K562 (cell line): ENCODE measurements around the gene EGR4. TPM values are rescaled to one million over a fixed set of nuclear protein-coding genes. Genes with fewer than 3 reads are reported as not detected.

Experiments used
- ATAC-seq: fragments of 200-7000 bp; cut with Tn5 transposase; 3 replicates; pipeline ENCODE4 v1.9.1; 2020; ENCODE audit warnings: moderate library complexity
- BruUV-seq: library from RNA; stranded (reverse); fragments of 400-500 nt; replicated peaks from 2 replicates; lab custom pipeline; 2021; lab: Mats Ljungman, UMichigan
- CTCF ChIA-PET: fragments of 300-600 bp; formaldehyde crosslinking; extraction: SDS; loops from one replicate; lab custom pipeline; 2021; ENCODE audit warnings: low intra/inter-chr PET ratio; lab: Yijun Ruan, JAX
- POLR2A ChIA-PET: fragments of 300-600, 350-650 bp; sonication (Branson Sonifier 250); formaldehyde crosslinking; extraction: SDS; loops from one replicate; lab custom pipeline; 2021; ENCODE audit warnings: antibody characterized with exemption, inconsistent platforms; lab: Yijun Ruan, JAX
- DNase-seq, 4 experiments: peaks; one replicate each; pipeline versions ENCODE4 v3.0.0 to v3.0.0-alpha.2; 2011 to 2018; ENCODE audit warnings: low spot score in 3 of 4, mixed read lengths in 3 of 4; ENCODE audit errors: extremely low read depth in 1 of 4
- FAIRE-seq: peaks from 2 replicates; lab custom pipeline; 2011; peaks lifted over from hg19 to GRCh38; lab: Jason Lieb, UNC
- H2AFZ ChIP-seq: 2 replicates; pipeline ENCODE4 v1.6.0; 2011; ENCODE audit warnings: low read depth, low read length, control low read depth, inconsistent platforms
- H3K27ac ChIP-seq: fragments of 200-600 bp; 3 replicates; pipeline ENCODE4 v1.8.0; 2011; ENCODE audit warnings: low read depth, mild to moderate bottlenecking, control low read depth, inconsistent platforms, low read length, moderate library complexity, mixed read lengths; ENCODE audit errors: extremely low read depth
- H3K27me3 ChIP-seq, 2 experiments: fragments of 300-600 bp in 1 of 2; 2 replicates in 1 of 2; 3 replicates in 1 of 2; pipeline versions ENCODE4 v1.6.0 to v1.8.0; 2011; ENCODE audit warnings: inconsistent platforms in 2 of 2, low read length in 2 of 2, mild to moderate bottlenecking in 1 of 2, mixed read lengths in 1 of 2, moderate library complexity in 1 of 2; ENCODE audit not compliant: control insufficient read depth in 2 of 2, insufficient read depth in 2 of 2
- H3K36me3 ChIP-seq: fragments of 300-600 bp; 3 replicates; pipeline ENCODE4 v1.8.0; 2011; ENCODE audit warnings: mild to moderate bottlenecking, low read length, inconsistent platforms; ENCODE audit not compliant: control insufficient read depth, insufficient read depth
- H3K4me1 ChIP-seq, 2 experiments: fragments of 200-600 bp in 1 of 2; replicated peaks in 1 of 2; 2 replicates in 1 of 2; 3 replicates in 1 of 2; pipeline versions ENCODE4 v1.5.1 to v1.8.0; 2011; ENCODE audit warnings: inconsistent platforms in 2 of 2, low read length in 2 of 2, mild to moderate bottlenecking in 1 of 2, mixed read lengths in 1 of 2, moderate library complexity in 1 of 2; ENCODE audit not compliant: control insufficient read depth in 2 of 2, insufficient read depth in 2 of 2
- H3K4me2 ChIP-seq: 2 replicates; pipeline ENCODE4 v1.6.1; 2011; ENCODE audit warnings: low read length, control low read depth, inconsistent platforms, mixed read lengths; ENCODE audit not compliant: insufficient read depth
- H3K4me3 ChIP-seq: fragments of 200-600 bp; sonication (generic), shearing (Covaris generic); 2 replicates; pipeline ENCODE4 v1.5.1; 2016; ENCODE audit warnings: control low read depth, inconsistent platforms
- H3K79me2 ChIP-seq: fragments of 200-600 bp; 3 replicates; pipeline ENCODE4 v1.8.0; 2011; ENCODE audit warnings: low read length, inconsistent platforms; ENCODE audit not compliant: control insufficient read depth, insufficient read depth
- H3K9ac ChIP-seq, 2 experiments: 2 replicates each; pipeline versions ENCODE4 v1.6.0 to v1.6.1; 2011; ENCODE audit warnings: low read depth in 2 of 2, low read length in 2 of 2, control low read depth in 1 of 2, inconsistent platforms in 1 of 2, mild to moderate bottlenecking in 1 of 2, mixed read lengths in 1 of 2; ENCODE audit not compliant: insufficient read depth in 1 of 2
- H3K9me1 ChIP-seq: one replicate; pipeline ENCODE4 v1.6.0; 2011; ENCODE audit warnings: inconsistent platforms, mild to moderate bottlenecking, low read length, moderate library complexity; ENCODE audit not compliant: control insufficient read depth, insufficient read depth
- H3K9me3 ChIP-seq: replicated peaks from 2 replicates; pipeline ENCODE4 v1.5.1; 2011; ENCODE audit warnings: low read depth, low read length, inconsistent platforms; ENCODE audit not compliant: control insufficient read depth, insufficient read depth
- H4K20me1 ChIP-seq: replicated peaks from 2 replicates; pipeline ENCODE4 v1.6.1; 2011; ENCODE audit warnings: low read length, inconsistent platforms, mixed read lengths; ENCODE audit not compliant: control insufficient read depth, insufficient read depth
- ATF4 ChIP-seq: fragments of 450-650 bp; formaldehyde crosslinking; IDR thresholded peaks from 2 replicates; pipeline ENCODE4 v1.4.0; 2022; ENCODE audit warnings: mild to moderate bottlenecking, moderate library complexity
- EHMT2 ChIP-seq: fragments of 450-650 bp; IDR thresholded peaks from 2 replicates; pipeline ENCODE4 v1.6.1; 2018; ENCODE audit warnings: antibody characterized with exemption
- HDGF ChIP-seq: fragments of 450-650 bp; IDR thresholded peaks from 2 replicates; pipeline ENCODE4 v1.6.1; 2016
- MBD1 ChIP-seq: fragments of 250-450 bp; sonication (Bioruptor Pico); IDR thresholded peaks from 2 replicates; pipeline ENCODE4 v1.8.0; 2022; ENCODE audit warnings: inconsistent platforms
- MIER1 ChIP-seq: fragments of 450-650 bp; IDR thresholded peaks from 2 replicates; pipeline ENCODE4 v1.6.1; 2016; ENCODE audit warnings: antibody characterized with exemption, mild to moderate bottlenecking, low read depth
- NCOA2 ChIP-seq, 2 experiments: fragments of 450-650 bp; IDR thresholded peaks; 2 replicates each; pipeline ENCODE4 v1.6.1; 2018; ENCODE audit warnings: mild to moderate bottlenecking in 2 of 2, moderate library complexity in 1 of 2; ENCODE audit not compliant: partially characterized antibody in 2 of 2
- PTTG1 ChIP-seq: fragments of 450-650 bp; IDR thresholded peaks from 2 replicates; pipeline ENCODE4 v1.6.1; 2016; ENCODE audit warnings: low read depth, mild to moderate bottlenecking, missing genetic modification characterization, missing compliant biosample characterization
- REST ChIP-seq, 2 experiments: fragments of 450-650 bp; formaldehyde crosslinking in 1 of 2; IDR thresholded peaks; 2 replicates each; pipeline versions ENCODE4 v1.4.0 to v1.6.1; 2014 to 2020; ENCODE audit warnings: mild to moderate bottlenecking in 2 of 2, borderline replicate concordance in 1 of 2, low read depth in 1 of 2
- VEZF1 ChIP-seq: fragments of 200-800 bp; sonication (Bioruptor generic); IDR thresholded peaks from 2 replicates; pipeline ENCODE4 v1.6.1; 2017; ENCODE audit warnings: missing genetic modification characterization, missing compliant biosample characterization
- ZNF316 ChIP-seq: fragments of 450-650 bp; IDR thresholded peaks from 2 replicates; pipeline ENCODE4 v1.6.1; 2016
- WGBS: fragments of 100-300 bp; shearing (Covaris generic); methylation state at CpG from one replicate; pipeline ENCODE4 v1.1.6; 2016; ENCODE audit warnings: low coverage, mixed read lengths; ENCODE audit not compliant: insufficient coverage; ENCODE audit errors: missing lambda C conversion rate; 5-methylcytosine and 5-hydroxymethylcytosine counted together
- in situ Hi-C: fragments of 300-500 bp; cut with MboI; formaldehyde crosslinking; loops from 4 replicates; pipeline ENCODE4 v1.15.0; 2018; ENCODE audit warnings: inconsistent platforms, mixed read lengths
- intact Hi-C: fragments of 100-400 bp; cut with micrococcal nuclease; formaldehyde crosslinking; loops from 2 replicates; pipeline ENCODE4 v1.14.2; 2022
- polyA plus RNA-seq, 8 experiments: library from polyadenylated mRNA; depleted of rRNA in 4 of 8; stranded (reverse) in 5 of 8; unstranded in 3 of 8; fragments of >200 nt; fragmentation: Nextera tagmentation in 2 of 8; fragmentation: Illumina TruSeq in 1 of 8; extraction: Ambion mirVana in 2 of 8; extraction: Trizol in 1 of 8; gene quantifications; 2 replicates each; pipeline versions ENCODE4 v1.2.1 to v1.2.3, GENCODE V29; 2011 to 2014; ENCODE audit warnings: inconsistent platforms in 1 of 8, missing spikeins in 1 of 8
- total RNA-seq, 7 experiments: library from RNA; depleted of rRNA in 6 of 7; stranded (reverse); fragments of >200 nt in 6 of 7; fragmentation: Illumina TruSeq in 2 of 7; extraction: Trizol in 2 of 7; gene quantifications; 2 replicates each; pipeline versions ENCODE4 v1.2.1 to v1.2.3, GENCODE V29; 2011 to 2021; ENCODE audit warnings: low replicate concordance in 1 of 7

Gene EGR4
- total and polyA plus RNA-seq, 9 of the 15 experiments (the other 6 are each of a cell fraction or from before 2014, with no cell fraction given): not detected

GRCh38 chr2:73279852-73280251 lies 13.5 kb downstream of the EGR4 start:
- Histone ChIP-seq H3K4me3 (no peak overlapping the region), H3K79me2 (peaks cover 7% of the 10 kb centered on the region), H3K9ac (no peak overlapping the region), H4K20me1 (0 out of 2 replicates have a peak, but pooled peaks cover 4% of the 10 kb centered on the region), H3K9me3 (no peaks in the 10 kb centered on the region), H3K4me1 (peaks cover 3 to 16% of the 10 kb centered on the region in 2 experiments; a peak in 4 of 5 replicates), H2AFZ (no peak overlapping the region), H3K4me2 (no peak overlapping the region), H3K9me1 (no peaks in the 10 kb centered on the region), H3K27ac (no peak overlapping the region), H3K27me3 (no peaks in the 10 kb centered on the region), H3K36me3 (0 out of 3 replicates have a peak, but pooled peaks cover 2% of the 10 kb centered on the region)
- ChIA-PET POLR2A (interaction anchor here (1.1 kb wide), 1 partner anchor 9 kb away, joined by 3 read pairs; no protein-coding TSS in a partner anchor), CTCF (no interaction called here)
- TF ChIP-seq REST (IDR thresholded peaks at IDR 0.05; ENCODE audit: borderline replicate concordance) (peak; percentile 79), REST (CRISPR knock-in tag; IDR thresholded peaks at IDR 0.05; ENCODE audit: low read depth) (no peak), NCOA2 (IDR thresholded peaks at IDR 0.05; ENCODE audit: partially characterized antibody in 2 of 2) (no peak), PTTG1 (tag) (no peak), ZNF316 (no peak), VEZF1 (CRISPR knock-in tag) (peak; percentile 55; the same call in 1 of the 2 replicates), EHMT2 (peak; percentile 58; the same call in 1 of the 2 replicates), MBD1 (CRISPR knock-in tag) (no peak), ATF4 (CRISPR knock-in tag) (no peak), HDGF (no peak), MIER1 (0 out of 2 replicates have a peak, but pooled peaks have one; percentile 21)
- BruUV-seq: no TSS peak
- FAIRE-seq: no peak
- ATAC-seq: no peak
- intact Hi-C loops: no loop called here
- in situ Hi-C loops: no loop called here
- peak in 1 of 4 experiments; percentile 41 for DNase-seq
- 40% methylated on average over 7 of the region's 9 CpGs for WGBS
